HG03439 (cell line): ENCODE results near the gene XIST.
A peak's percentile ranks its signal among the peaks of the same experiment; 100 is the strongest.
"Not testable (repeated sequence)": the region's sequence is repeated elsewhere in the genome, so short reads cannot be mapped to it uniquely, and the experiment has no call there.

Experiments used
- ATAC-seq: cut with Tn5 transposase; IDR thresholded peaks from one replicate; pipeline ENCODE4 v1.9.1; 2021; ENCODE audit warnings: mild to moderate bottlenecking, moderate library complexity; ENCODE audit not compliant: unreplicated experiment

XIST gene

DNA sequence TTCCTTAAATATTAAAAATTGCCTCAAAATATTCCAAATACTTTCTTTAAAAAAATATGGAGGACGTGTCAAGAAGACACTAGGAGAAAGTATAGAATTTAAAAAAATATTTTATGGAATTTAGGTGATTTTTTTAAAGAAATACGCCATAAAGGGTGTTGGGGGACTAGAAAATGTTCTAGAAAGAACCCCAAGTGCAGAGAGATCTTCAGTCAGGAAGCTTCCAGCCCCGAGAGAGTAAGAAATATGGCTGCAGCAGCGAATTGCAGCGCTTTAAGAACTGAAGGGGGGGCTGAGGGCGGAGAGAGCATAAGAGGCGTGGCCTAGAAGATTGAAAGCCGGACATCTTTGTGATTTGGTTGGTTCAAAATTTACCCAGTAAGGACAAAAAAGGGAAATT lies at the start of gene XIST:
XIST (minus strand) TSS at position 248 of the 400 bp plus-strand sequence.
- ATAC-seq, result no peak

DNA sequence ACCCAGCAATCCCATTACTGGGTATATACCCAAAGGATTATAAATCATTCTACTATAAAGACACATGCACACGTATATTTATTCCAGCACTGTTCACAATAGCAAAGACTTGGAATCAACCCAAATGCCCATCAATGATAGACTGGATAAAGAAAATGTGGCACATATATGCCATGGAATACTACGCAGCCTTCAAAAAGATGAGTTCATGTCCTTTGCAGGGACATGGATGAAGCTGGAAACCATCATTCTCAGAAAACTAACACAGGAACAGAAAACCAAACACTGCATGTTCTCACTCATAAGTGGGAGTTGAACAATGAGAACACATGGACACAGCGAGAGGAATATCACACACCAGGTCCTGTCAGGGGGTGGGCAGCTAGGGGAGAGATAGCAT lies 45.8 kb upstream of the XIST start:
- not testable (repeated sequence) for ATAC-seq

DNA sequence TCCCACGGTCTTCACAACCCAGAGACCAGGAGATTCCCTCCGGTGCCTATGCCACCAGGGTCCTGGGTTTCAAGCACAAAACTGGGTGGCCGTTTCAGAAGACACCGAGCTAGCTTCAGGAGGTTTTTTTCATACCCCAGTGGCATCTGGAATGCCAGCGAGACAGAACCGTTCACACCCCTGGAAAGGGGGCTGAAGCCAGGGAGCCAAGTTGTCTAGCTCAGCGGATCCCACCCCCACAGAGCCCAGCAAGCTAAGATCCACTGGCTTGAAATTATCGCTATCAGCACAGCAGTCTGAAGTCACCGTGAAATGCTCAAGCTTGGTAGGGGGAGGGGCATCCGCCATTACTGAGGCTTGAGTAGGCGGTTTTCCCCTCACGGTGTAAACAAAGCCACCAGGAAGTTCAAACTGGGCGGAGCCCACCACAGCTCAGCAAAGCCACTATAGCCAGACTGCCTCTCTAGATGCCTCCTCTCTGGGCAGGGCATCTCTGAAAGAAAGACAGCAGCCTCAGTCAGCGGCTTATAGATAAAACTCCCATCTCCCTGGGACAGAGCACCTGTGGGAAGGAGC lies 40.1 kb upstream of the XIST start:
- ATAC-seq, result not testable (repeated sequence)

DNA sequence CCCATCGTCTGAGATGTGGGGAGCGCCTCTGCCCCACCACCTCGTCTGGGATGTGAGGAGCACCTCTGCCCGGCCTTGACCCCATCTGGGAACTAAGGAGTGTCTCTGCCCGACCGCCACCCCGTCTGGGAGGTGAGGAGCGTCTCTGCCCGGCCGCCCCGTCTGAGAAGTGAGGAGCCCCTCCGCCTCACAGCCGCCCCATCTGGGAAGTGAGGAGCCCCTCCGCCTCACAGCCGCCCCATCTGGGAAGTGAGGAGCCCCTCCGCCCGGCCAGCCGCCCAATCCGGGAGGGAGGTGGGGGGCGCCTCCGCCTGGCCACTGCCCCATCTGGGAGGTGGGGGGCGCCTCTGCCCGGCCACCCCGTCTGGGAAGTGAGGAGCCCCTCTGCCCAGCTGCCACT lies 29.7 kb upstream of the XIST start:
- not testable (repeated sequence) for ATAC-seq

DNA sequence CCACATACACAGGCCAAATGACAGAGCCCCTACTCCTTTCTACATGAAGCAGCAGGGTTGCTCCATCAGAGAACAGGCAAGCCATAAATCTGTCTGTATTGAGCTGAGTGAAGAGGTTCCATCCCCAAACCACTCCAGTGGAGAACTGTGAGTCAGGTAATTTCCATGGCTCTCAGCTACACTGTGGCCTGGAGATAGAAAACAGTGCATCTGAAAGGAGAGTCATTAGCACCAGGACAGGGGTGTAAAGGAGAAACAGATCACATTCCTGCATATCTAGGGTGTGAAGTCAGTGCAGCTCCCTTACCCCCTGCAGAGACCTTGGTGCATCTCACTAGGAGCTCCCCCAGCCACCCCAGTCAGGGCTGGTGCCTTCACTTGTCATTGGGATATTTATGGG lies 25.2 kb upstream of the XIST start:
- no peak for ATAC-seq

DNA sequence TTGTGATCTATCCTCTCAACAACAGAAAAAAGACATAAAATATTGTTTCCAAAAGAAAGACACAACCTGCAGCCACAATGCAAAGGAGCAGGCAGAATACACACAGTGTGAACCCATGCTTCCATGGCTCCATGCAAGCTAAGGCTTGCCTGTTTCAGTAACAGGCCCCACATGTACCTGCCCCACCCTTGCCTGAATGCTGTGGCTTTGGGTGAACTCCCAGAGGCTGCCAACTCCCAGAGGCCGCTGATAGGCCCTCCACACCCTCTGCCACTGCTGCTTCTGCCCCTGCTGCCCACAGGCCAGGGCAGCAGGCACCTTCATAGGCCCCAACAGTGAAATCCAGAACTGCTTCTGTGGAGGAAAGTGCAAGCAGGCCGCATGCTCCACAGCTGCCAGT lies 24.4 kb upstream of the XIST start:
- ATAC-seq, result no peak

DNA sequence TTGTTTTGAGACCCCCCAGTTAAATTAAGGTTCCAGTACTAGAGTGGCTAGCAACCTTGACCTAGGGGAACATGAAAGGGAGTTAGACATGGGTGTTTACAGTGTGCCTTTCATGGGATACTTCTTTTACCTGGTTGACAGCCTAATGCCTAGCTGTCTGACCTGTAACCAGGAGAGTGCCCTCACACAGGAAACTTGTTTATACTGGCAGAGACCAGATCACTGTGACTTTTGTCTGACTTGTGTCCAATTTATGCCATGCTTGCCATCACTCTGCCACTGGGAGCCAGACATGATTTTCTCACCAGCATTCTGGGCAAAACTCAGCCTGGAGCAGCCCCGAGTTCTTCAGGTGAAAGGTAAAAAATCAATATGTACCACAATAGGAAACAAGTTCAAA lies 16.4 kb upstream of the XIST start:
- no peak for ATAC-seq

DNA sequence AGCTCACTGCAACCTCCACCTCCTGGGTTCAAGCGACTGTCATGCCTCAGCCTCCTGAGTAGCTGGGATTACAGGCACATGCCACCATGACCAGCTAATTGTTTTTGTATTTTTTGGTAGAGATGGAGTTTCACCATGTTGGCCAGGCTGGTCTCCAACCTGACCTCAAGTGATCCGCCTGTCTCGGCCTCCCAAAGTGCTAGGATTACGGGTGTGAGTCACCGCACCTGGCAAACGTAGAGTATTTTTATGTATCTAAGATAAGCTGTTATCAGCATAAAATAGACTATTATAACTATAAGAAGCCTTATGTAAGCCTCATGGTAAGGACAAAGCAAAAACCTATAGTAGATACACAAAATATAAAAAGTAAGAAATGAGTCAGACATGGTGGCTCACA lies 14.6 kb upstream of the XIST start:
- no peak for ATAC-seq

DNA sequence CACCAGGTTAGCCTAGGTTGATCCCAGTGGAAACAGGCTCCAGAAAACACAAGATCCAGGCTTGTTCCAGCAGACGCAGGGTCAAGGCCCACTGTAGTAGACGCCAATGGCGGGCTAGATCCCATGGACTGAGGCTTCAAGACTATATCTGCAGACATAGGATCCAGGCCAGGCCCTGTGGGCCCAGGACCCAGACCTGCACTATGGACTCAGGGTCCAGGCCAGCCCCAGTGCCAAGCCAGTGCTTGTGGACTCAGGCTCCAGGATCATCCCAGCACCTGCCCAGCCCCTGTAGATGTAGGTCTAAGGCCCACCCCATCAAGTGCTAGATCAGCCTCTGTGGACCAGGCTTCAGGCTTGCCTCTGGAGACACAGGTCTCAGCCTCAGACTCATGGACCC lies 11.3 kb upstream of the XIST start:
- no peak for ATAC-seq

DNA sequence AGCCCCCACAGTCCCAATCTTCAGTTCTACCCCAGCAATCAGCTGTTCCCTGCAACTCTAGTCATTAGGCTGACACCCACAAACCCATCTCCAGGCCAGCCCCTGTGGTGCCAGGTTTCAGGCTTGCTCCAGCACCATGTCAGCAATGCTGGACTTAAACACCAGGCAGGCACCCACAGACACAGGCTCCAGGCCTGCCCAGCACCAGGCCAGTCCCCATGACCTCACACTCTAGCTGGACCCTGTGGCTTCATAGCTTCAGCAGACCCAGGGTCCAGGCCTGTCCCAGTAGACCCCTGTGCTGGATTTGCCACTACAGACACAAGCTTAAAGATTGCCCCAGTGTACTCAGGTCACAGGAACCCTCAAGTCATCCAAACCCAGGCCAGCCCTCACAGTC lies 10.8 kb upstream of the XIST start:
- no peak for ATAC-seq

DNA sequence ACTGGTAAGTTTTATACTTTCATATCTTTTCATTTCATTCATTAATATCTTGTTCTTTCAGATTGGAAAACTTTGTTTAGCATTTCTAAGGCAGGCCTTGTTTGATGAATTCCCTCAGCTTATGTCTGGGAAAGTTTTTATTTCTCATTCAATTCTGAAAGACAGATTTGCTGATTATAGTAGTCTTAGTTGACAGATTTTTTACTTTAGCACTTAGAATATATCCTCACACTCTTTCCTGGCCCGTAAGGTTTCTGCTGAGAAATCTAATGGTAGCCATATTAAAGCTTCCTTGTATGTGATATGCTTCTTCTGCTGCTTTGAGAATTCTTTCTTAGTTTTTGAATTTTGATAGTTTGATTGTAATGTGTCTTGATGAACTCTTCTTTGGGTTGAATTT lies 7.1 kb upstream of the XIST start:
- ATAC-seq, result no peak

DNA sequence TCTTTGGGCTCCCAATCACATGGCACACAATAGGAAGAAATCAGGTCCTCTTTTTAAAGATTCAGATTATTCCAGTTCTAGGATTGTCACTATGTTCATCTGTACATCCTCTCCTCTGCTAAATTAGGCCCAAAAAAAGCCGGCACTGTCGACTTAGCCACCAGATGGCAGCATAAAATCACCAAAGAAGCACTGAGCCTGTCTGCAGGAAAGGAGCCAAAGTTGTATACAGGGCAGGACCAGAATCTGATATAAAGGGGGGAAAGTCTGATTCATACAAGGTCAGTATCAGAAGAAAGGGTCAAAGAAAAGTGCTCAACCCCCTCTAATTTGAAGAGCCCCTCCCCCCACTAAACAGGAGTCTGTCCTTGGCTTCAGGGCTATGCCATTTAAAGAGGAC lies 3.0 kb upstream of the XIST start:
- peak; percentile 70 for ATAC-seq

DNA sequence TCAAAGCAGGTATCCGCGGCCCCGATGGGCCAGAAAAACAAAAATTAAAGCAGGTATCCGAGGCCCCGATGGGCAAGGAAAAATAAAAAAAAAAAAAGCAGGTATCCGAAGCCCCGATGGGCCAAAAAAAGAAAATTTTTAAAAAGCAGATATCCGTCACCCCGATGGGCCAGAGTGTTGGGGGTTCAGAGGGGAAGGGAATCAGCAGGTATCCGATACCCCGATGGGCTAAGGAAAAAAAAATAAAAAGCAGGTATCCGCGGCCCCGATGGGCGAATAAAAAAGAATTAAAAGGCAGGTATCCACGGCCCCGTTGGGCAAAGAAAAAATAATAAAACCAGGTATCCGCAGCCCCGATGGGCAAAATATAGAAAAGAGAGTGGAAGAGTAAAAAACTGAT lies 492 bp downstream of the XIST start:
- no peak for ATAC-seq

DNA sequence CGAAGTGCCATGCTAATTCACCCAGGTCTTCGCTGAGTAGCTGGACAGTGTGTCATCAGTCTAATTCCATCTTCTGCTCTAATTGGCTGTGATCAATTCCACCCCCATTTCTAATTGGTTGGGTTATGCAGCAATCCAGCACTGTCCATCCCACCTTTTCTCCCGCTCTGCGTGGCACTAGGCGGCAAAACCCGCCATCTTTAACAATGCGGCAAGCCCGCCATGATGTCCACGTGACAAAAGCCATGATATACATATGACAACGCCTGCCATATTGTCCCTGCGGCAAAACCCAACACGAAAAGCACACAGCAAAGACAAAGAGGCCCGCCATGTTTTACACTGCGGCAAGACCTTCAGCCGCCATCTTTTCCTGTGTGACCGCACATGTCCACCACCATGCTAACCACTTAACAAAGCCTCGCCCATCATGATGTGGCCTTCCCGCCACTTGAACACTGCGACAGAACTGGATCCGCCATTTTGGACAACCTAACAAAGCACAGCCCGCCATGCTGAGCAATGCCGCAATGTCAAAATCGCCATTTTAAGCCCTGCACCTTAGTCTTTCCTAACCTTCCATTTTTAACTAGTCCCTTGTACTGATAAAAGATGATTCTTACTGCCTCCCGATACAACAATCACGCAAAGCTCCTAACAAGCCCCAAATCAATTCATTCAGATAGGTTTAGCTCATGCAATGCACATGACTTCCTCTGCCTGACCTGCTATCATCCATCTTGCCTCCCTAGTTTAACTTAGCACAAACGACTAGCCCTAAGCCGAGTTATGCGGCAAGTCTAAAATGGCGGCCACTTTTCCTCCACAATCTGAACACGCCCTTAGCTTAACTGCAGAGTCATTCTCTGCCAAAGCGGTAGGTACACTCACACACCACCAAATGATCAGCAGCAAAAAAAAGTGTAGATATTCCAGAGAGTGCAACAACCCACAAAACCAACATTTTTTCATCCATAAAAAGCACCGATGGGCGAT lies 1.2 kb downstream of the XIST start:
- ATAC-seq, result no peak

DNA sequence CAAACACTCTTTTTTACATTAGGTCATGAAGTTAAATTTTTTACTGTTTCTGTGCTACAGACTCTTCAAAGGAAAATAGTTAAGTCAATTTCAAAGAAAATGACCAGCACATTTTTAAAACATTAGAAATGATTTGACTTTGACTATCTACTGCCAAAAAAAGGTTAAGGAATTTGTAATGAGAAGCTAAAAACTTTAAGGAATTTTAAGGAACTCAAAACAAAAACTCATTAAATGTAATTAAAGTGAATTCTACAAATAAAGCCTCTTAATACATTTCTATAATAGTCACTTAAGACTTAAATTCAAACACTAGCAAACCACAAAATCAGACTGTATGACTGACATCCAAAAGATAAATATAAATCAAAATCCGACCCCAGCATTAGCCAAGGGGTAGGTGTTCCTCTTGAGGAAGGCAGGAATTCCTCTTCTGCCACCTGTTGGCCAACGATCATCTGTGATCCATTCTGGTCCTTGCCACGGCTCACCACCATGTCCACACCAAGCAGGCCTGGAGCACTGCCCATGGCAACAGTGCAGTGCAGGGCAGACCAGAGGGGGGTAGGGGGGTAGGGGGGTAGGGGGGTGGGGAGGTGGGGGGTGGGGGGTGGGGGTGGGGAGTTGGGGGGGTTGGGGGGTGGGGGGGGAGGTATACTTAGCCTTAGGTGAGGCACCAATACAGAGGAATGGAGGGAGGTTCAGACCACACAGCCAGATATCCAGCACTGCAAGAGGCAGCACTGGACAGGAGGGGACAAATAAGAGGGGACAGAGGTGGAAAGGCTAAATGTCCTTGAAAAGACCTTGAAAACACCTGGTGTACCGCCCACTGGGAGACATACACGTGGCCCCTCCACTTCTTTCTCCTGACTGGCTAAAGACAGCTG lies 2.1 kb downstream of the XIST start:
- no peak for ATAC-seq

DNA sequence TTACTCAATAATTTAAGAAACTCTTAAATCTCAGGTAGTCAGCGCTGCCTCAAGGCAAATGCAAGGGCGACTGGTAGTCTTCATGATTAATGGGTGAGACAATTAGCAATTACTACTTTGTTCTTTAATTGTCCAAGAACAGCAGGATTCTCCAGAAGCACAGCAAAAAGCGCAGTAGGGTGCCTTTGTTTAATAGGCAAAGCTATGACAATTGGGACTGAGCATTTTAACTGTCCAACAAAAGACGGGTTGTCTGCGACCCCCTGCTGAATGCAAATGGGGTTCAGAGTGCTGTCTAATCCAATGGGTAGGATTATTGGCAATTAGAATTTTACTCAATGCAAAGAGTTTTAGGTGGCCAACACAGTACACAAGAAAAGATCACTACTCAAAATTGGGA lies 3.4 kb downstream of the XIST start:
- ATAC-seq, result no peak

DNA sequence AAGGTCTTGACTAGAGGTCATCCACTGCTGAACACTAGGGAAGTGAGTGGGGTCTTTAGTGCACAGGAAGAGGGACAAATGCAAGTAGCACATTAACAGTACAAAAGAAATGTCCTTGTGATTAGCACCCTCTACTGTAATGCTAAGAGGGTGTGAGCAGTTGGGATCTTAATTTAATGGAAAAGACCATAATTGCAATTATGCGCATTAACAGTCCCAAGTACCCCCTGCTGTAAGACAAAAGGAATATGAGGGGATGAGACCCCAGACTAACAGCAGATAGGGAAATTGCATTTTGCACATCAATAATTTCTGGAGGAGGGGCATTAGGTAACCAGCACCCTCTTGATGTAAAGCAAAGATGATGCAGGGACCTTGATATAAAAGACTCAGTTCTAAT lies 4.5 kb downstream of the XIST start:
- no peak for ATAC-seq

DNA sequence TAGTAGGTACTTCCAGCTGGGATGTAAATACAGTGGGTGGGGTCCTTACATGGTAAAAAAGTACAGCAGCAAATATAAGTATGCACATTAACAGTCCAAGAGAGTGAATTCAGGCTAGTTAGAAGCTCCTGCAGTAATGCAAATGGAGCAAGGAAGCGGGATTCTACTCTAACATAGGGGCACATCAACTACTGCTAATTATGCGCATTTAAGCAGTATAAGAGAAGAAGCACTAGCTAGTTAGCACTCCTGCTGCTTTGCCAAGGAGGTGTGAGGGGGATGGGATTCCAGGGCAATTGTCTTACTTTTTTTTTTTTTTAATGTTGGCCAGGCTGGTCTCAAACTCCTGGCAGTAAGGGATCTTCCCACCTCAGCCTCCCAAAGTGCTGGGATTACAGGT lies 5.4 kb downstream of the XIST start:
- no peak for ATAC-seq

DNA sequence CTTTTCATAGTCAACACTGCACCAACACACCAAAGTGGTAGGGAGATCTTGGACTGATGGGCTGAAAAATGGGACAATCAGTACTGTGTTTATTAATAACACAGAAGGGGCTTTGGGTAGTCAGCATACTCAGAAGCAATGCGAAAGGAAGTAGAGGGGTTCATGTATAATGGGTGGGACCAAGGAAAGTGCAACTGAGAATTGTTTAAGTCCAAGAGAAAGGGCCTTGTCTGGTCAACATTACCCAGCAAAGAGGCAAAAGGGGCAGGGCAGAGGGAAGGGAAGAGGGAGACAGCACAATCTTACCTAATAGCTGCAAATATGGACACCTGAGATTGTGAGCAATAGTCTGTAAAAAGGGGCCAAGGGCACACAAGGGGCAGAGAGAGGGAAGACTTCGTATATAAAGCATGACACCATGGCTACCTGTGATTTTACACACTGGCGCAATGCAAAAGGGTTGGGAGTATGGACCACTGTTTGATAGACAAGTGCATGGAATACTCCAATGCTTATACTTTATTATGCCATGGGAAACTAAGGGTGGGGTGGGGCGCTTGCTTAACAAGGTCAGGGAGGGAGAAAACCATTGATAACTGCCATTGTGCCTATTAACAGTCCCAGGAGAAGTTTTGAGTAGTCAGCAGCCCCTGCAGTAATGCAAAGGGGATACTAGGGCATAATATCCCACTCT lies 9.8 kb downstream of the XIST start:
- ATAC-seq, result no peak

DNA sequence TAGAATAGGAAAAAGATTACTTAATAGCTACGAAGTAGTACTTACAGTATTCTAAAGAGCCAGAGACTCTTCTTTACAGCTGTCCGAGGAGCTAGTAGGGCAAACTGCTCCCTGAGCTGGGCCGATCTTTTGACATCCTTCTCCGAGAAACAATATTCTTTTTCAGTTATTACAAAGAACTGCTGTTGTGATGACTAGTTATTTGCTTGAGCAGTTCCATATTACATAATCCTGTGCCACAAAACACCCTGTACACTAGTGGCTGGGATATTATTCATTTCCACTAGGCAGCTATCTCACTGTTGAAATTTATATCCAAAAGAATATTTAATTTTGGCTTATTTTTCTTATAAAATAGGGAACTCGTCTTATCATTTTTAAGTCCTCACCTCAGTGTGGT lies 11.2 kb downstream of the XIST start:
- no peak for ATAC-seq
